GM21447 (cell line): ENCODE results near the gene MAN2A2.
A peak's percentile ranks its signal among the peaks of the same experiment; 100 is the strongest.

Source experiments
- ATAC-seq: cut with Tn5 transposase; IDR thresholded peaks from one replicate; pipeline ENCODE4 v1.9.1; 2021; ENCODE audit not compliant: unreplicated experiment

Gene MAN2A2

GRCh38 chr15:90902840-90903732 is at the start of gene MAN2A2:
MAN2A2 (plus strand) TSS chr15:90903302; CDS start chr15:90904208, 906 bp downstream.
- ATAC-seq: peak; percentile 54

GRCh38 chr15:90855139-90855538 is 48.0 kb upstream of the MAN2A2 start:
- no peak for ATAC-seq

- ATAC-seq: no peak
These were observed 45.8 kb upstream of the MAN2A2 start for GRCh38 chr15:90857337-90857736.

GRCh38 chr15:90857883-90858443 is 45.1 kb upstream of the MAN2A2 start:
- ATAC-seq: no peak

- ATAC-seq: no peak
These were observed 43.6 kb upstream of the MAN2A2 start for GRCh38 chr15:90859234-90860131.

- no peak for ATAC-seq
These were observed 42.7 kb upstream of the MAN2A2 start for GRCh38 chr15:90860450-90860849.

- ATAC-seq: no peak
These were observed 42.0 kb upstream of the MAN2A2 start for GRCh38 chr15:90860942-90861675.

GRCh38 chr15:90862487-90862886 is 40.6 kb upstream of the MAN2A2 start:
- ATAC-seq: no peak

- ATAC-seq: no peak
These were observed 39.9 kb upstream of the MAN2A2 start for GRCh38 chr15:90862964-90863778.

GRCh38 chr15:90863987-90864386 is 39.1 kb upstream of the MAN2A2 start:
- no peak for ATAC-seq

GRCh38 chr15:90864507-90864906 is 38.6 kb upstream of the MAN2A2 start:
- ATAC-seq: no peak

GRCh38 chr15:90865702-90866101 is 37.4 kb upstream of the MAN2A2 start:
- ATAC-seq: no peak

GRCh38 chr15:90866161-90866715 is 36.9 kb upstream of the MAN2A2 start:
- no peak for ATAC-seq

- no peak for ATAC-seq
These were observed 36.3 kb upstream of the MAN2A2 start for GRCh38 chr15:90866800-90867199.

- ATAC-seq: no peak
These were observed 34.8 kb upstream of the MAN2A2 start, which contains the start of gene FURIN for GRCh38 chr15:90868261-90868689. FURIN (plus strand) TSS chr15:90868588; CDS start chr15:90875741, 7,153 bp downstream.

GRCh38 chr15:90869140-90869541 is 34.0 kb upstream of the MAN2A2 start:
- ATAC-seq: no peak

- ATAC-seq: no peak
These were observed 33.3 kb upstream of the MAN2A2 start for GRCh38 chr15:90869601-90870353.

- peak; percentile 4 for ATAC-seq
These were observed 32.6 kb upstream of the MAN2A2 start for GRCh38 chr15:90870354-90871138.
